ENCODE measurements around the gene LY86.

DNA sequence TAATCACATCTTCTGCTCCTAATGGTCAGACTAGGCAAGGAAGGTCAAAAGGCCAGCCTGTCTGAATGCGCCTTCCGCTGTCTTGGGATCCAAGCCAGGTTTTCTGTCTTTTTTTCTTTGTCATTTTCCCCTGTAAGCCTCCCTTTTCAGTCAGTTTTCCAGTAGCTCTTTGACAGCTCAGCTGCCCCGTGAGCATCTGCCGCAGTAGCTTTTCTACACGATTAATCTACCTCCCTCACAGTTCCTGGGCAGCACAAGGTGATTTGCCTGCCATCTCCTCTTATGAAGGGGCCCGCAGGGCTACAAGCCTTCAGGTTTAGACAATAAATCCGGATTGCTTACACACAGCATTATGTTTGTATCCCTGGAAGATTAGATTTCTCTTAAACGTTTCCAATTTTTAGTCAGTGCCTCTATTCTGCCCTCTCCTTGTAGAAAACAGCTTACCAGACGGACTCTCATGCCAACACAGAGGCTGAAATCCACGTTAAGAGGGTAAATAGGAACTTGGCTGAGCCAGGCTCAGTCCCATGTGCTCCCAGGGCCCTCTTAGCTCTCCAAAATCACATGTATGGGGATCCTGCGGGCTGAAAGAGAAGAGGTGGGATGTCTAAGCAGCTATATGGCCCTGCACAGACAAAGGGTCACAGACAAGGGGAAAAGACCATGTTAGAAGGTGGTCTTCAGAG, 77.2 kb downstream of the LY86 start:
- TF ChIP-seq, protein P1, sequence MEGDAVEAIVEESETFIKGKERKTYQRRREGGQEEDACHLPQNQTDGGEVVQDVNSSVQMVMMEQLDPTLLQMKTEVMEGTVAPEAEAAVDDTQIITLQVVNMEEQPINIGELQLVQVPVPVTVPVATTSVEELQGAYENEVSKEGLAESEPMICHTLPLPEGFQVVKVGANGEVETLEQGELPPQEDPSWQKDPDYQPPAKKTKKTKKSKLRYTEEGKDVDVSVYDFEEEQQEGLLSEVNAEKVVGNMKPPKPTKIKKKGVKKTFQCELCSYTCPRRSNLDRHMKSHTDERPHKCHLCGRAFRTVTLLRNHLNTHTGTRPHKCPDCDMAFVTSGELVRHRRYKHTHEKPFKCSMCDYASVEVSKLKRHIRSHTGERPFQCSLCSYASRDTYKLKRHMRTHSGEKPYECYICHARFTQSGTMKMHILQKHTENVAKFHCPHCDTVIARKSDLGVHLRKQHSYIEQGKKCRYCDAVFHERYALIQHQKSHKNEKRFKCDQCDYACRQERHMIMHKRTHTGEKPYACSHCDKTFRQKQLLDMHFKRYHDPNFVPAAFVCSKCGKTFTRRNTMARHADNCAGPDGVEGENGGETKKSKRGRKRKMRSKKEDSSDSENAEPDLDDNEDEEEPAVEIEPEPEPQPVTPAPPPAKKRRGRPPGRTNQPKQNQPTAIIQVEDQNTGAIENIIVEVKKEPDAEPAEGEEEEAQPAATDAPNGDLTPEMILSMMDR (IDR thresholded peaks at IDR 0.05), result no peak
- TF ChIP-seq POLR2A (IDR thresholded peaks at IDR 0.05) (no peak), EP300 (IDR thresholded peaks at IDR 0.05) (no peak), POLR2AphosphoS5 (IDR thresholded peaks at IDR 0.05) (no peak)
